B cell (primary cell): ENCODE measurements around the gene APOO.

Experiments used
- CTCF ChIP-seq: fragments of 200-600 bp; IDR thresholded peaks from one replicate; pipeline ENCODE4 v1.8.0; 2022; ENCODE audit warnings: antibody characterized with exemption, mild to moderate bottlenecking
- EZH2 ChIP-seq: IDR thresholded peaks from 2 replicates; pipeline ENCODE4 v1.6.1; 2012; ENCODE audit warnings: borderline replicate concordance, low read depth, mild to moderate bottlenecking, moderate library complexity, low read length; ENCODE audit not compliant: insufficient read depth, poor library complexity, severe bottlenecking

GRCh38 chrX:23849241-23849640 lies 58.5 kb downstream of the APOO start:
- no peak for TF ChIP-seq CTCF
- no peak for TF ChIP-seq EZH2
